ENCODE data around the gene LILRA1. TPM values are rescaled to one million over a fixed set of nuclear protein-coding genes. Genes with fewer than 3 reads are reported as not detected.
"Not testable (repeated sequence)": the region's sequence is repeated elsewhere in the genome, so short reads cannot be mapped to it uniquely, and the experiment has no call there.

Gene LILRA1
- total and polyA plus RNA-seq, 2 donors, result 0.32 to 0.33 TPM

- H3K9me3 ChIP-seq (ENCODE audit: control insufficient read depth in 2 of 2, insufficient read depth in 1 of 2, low read length in 1 of 2), result no peaks in the 10 kb centered on the region
- no peak overlapping the region for H3K4me3 ChIP-seq (ENCODE audit: low read length in 2 of 2)
- no peaks in the 10 kb centered on the region for H3K4me1 ChIP-seq (ENCODE audit: control insufficient read depth in 2 of 2, insufficient read depth in 2 of 2, low read length in 2 of 2)
- H3K27ac ChIP-seq (ENCODE audit: low read depth in 1 of 2, low read length in 1 of 2), result no peak overlapping the region
- WGBS, result 47% methylated on average over 3 of the region's 3 CpGs
- no peak for DNase-seq (ENCODE audit: low read depth in 6 of 9, low spot score in 9 of 9)
- H3K27me3 ChIP-seq (ENCODE audit: control insufficient read depth in 2 of 2, insufficient read depth in 1 of 2, low read length in 1 of 2), result no peaks in the 10 kb centered on the region
- no peaks in the 10 kb centered on the region for H3K36me3 ChIP-seq (ENCODE audit: control insufficient read depth in 2 of 2, insufficient read depth in 2 of 2, low read length in 1 of 2)
These were observed 35.1 kb upstream of the LILRA1 start for GRCh38 chr19:54558339-54558738.

GRCh38 chr19:54560881-54561385 is 32.5 kb upstream of the LILRA1 start:
- Histone ChIP-seq H3K36me3 (ENCODE audit: control insufficient read depth in 2 of 2, insufficient read depth in 2 of 2, low read length in 1 of 2) (no peaks in the 10 kb centered on the region), H3K27me3 (ENCODE audit: control insufficient read depth in 2 of 2, insufficient read depth in 1 of 2, low read length in 1 of 2) (no peaks in the 10 kb centered on the region), H3K4me1 (ENCODE audit: control insufficient read depth in 2 of 2, insufficient read depth in 2 of 2, low read length in 2 of 2) (no peaks in the 10 kb centered on the region), H3K27ac (ENCODE audit: low read depth in 1 of 2, low read length in 1 of 2) (no peak overlapping the region), H3K9me3 (ENCODE audit: control insufficient read depth in 2 of 2, insufficient read depth in 1 of 2, low read length in 1 of 2) (no peaks in the 10 kb centered on the region), H3K4me3 (ENCODE audit: low read length in 2 of 2) (no peak overlapping the region)
- 96% methylated on average over 11 of the region's 11 CpGs for WGBS
- DNase-seq (ENCODE audit: low read depth in 6 of 9, low spot score in 9 of 9), result no peak

GRCh38 chr19:54561840-54562239 is 31.6 kb upstream of the LILRA1 start:
- 91% methylated on average over 14 of the region's 14 CpGs for WGBS
- no peaks in the 10 kb centered on the region for H3K36me3 ChIP-seq (ENCODE audit: control insufficient read depth in 2 of 2, insufficient read depth in 2 of 2, low read length in 1 of 2)
- no peaks in the 10 kb centered on the region for H3K27me3 ChIP-seq (ENCODE audit: control insufficient read depth in 2 of 2, insufficient read depth in 1 of 2, low read length in 1 of 2)
- no peaks in the 10 kb centered on the region for H3K9me3 ChIP-seq (ENCODE audit: control insufficient read depth in 2 of 2, insufficient read depth in 1 of 2, low read length in 1 of 2)
- no peak for DNase-seq (ENCODE audit: low read depth in 6 of 9, low spot score in 9 of 9)
- no peak overlapping the region for H3K27ac ChIP-seq (ENCODE audit: low read depth in 1 of 2, low read length in 1 of 2)
- H3K4me3 ChIP-seq (ENCODE audit: low read length in 2 of 2), result no peak overlapping the region
- no peaks in the 10 kb centered on the region for H3K4me1 ChIP-seq (ENCODE audit: control insufficient read depth in 2 of 2, insufficient read depth in 2 of 2, low read length in 2 of 2)

- not testable (repeated sequence) for H3K4me3 ChIP-seq (ENCODE audit: low read length in 2 of 2); H3K9me3 ChIP-seq (ENCODE audit: control insufficient read depth in 2 of 2, insufficient read depth in 1 of 2, low read length in 1 of 2); H3K27me3 ChIP-seq (ENCODE audit: control insufficient read depth in 2 of 2, insufficient read depth in 1 of 2, low read length in 1 of 2); H3K27ac ChIP-seq (ENCODE audit: low read depth in 1 of 2, low read length in 1 of 2); DNase-seq (ENCODE audit: low read depth in 6 of 9, low spot score in 9 of 9); H3K36me3 ChIP-seq (ENCODE audit: control insufficient read depth in 2 of 2, insufficient read depth in 2 of 2, low read length in 1 of 2); H3K4me1 ChIP-seq (ENCODE audit: control insufficient read depth in 2 of 2, insufficient read depth in 2 of 2, low read length in 2 of 2)
- 91% methylated on average over 6 of the region's 6 CpGs for WGBS
These were observed 30.2 kb upstream of the LILRA1 start for GRCh38 chr19:54563206-54563605.

- Histone ChIP-seq H3K4me1 (ENCODE audit: control insufficient read depth in 2 of 2, insufficient read depth in 2 of 2, low read length in 2 of 2) (no peaks in the 10 kb centered on the region), H3K4me3 (ENCODE audit: low read length in 2 of 2) (no peak overlapping the region), H3K27me3 (ENCODE audit: control insufficient read depth in 2 of 2, insufficient read depth in 1 of 2, low read length in 1 of 2) (no peaks in the 10 kb centered on the region), H3K36me3 (ENCODE audit: control insufficient read depth in 2 of 2, insufficient read depth in 2 of 2, low read length in 1 of 2) (no peaks in the 10 kb centered on the region), H3K9me3 (ENCODE audit: control insufficient read depth in 2 of 2, insufficient read depth in 1 of 2, low read length in 1 of 2) (no peaks in the 10 kb centered on the region), H3K27ac (ENCODE audit: low read depth in 1 of 2, low read length in 1 of 2) (no peak overlapping the region)
- 94% methylated on average over 3 of the region's 3 CpGs for whole genome bisulfite sequencing
- no peak for DNase-seq (ENCODE audit: low read depth in 6 of 9, low spot score in 9 of 9)
These were observed 23.1 kb upstream of the LILRA1 start for GRCh38 chr19:54570316-54570715.

GRCh38 chr19:54571715-54572615 is 21.5 kb upstream of the LILRA1 start:
- not testable (repeated sequence) for H3K36me3 ChIP-seq (ENCODE audit: control insufficient read depth in 2 of 2, insufficient read depth in 2 of 2, low read length in 1 of 2); H3K4me3 ChIP-seq (ENCODE audit: low read length in 2 of 2); DNase-seq (ENCODE audit: low read depth in 6 of 9, low spot score in 9 of 9); H3K27me3 ChIP-seq (ENCODE audit: control insufficient read depth in 2 of 2, insufficient read depth in 1 of 2, low read length in 1 of 2); H3K9me3 ChIP-seq (ENCODE audit: control insufficient read depth in 2 of 2, insufficient read depth in 1 of 2, low read length in 1 of 2); H3K27ac ChIP-seq (ENCODE audit: low read depth in 1 of 2, low read length in 1 of 2); H3K4me1 ChIP-seq (ENCODE audit: control insufficient read depth in 2 of 2, insufficient read depth in 2 of 2, low read length in 2 of 2)
- WGBS, result 45% methylated on average over 17 of the region's 17 CpGs

GRCh38 chr19:54572696-54573311 is 20.6 kb upstream of the LILRA1 start:
- no peaks in the 10 kb centered on the region for H3K27me3 ChIP-seq (ENCODE audit: control insufficient read depth in 2 of 2, insufficient read depth in 1 of 2, low read length in 1 of 2)
- H3K36me3 ChIP-seq (ENCODE audit: control insufficient read depth in 2 of 2, insufficient read depth in 2 of 2, low read length in 1 of 2), result no peaks in the 10 kb centered on the region
- no peak overlapping the region for H3K27ac ChIP-seq (ENCODE audit: low read depth in 1 of 2, low read length in 1 of 2)
- no peaks in the 10 kb centered on the region for H3K4me1 ChIP-seq (ENCODE audit: control insufficient read depth in 2 of 2, insufficient read depth in 2 of 2, low read length in 2 of 2)
- no peak overlapping the region for H3K4me3 ChIP-seq (ENCODE audit: low read length in 2 of 2)
- H3K9me3 ChIP-seq (ENCODE audit: control insufficient read depth in 2 of 2, insufficient read depth in 1 of 2, low read length in 1 of 2), result no peaks in the 10 kb centered on the region
- no peak for DNase-seq (ENCODE audit: low read depth in 6 of 9, low spot score in 9 of 9)
- 11% methylated on average over 9 of the region's 9 CpGs for WGBS

GRCh38 chr19:54573330-54573872 is 20.0 kb upstream of the LILRA1 start, which contains the start of gene LILRA2:
Gene LILRA2 (plus strand): TSS chr19:54573790. CDS start chr19:54573879, 89 bp downstream.
- H3K27me3 ChIP-seq (ENCODE audit: control insufficient read depth in 2 of 2, insufficient read depth in 1 of 2, low read length in 1 of 2), result no peaks in the 10 kb centered on the region
- no peaks in the 10 kb centered on the region for H3K9me3 ChIP-seq (ENCODE audit: control insufficient read depth in 2 of 2, insufficient read depth in 1 of 2, low read length in 1 of 2)
- H3K36me3 ChIP-seq (ENCODE audit: control insufficient read depth in 2 of 2, insufficient read depth in 2 of 2, low read length in 1 of 2), result no peaks in the 10 kb centered on the region
- DNase-seq (ENCODE audit: low read depth in 6 of 9, low spot score in 9 of 9), result no peak
- no peak within 1 kb of the TSS for H3K27ac ChIP-seq (ENCODE audit: low read depth in 1 of 2, low read length in 1 of 2)
- H3K4me3 ChIP-seq (ENCODE audit: low read length in 2 of 2), result no peak within 1 kb of the TSS
- H3K4me1 ChIP-seq (ENCODE audit: control insufficient read depth in 2 of 2, insufficient read depth in 2 of 2, low read length in 2 of 2), result no peaks in the 10 kb centered on the region
- WGBS, result 19% methylated on average over 10 of the region's 10 CpGs

GRCh38 chr19:54574051-54574450 is 19.4 kb upstream of the LILRA1 start:
- Histone ChIP-seq H3K36me3 (ENCODE audit: control insufficient read depth in 2 of 2, insufficient read depth in 2 of 2, low read length in 1 of 2) (no peaks in the 10 kb centered on the region), H3K27ac (ENCODE audit: low read depth in 1 of 2, low read length in 1 of 2) (no peak overlapping the region), H3K9me3 (ENCODE audit: control insufficient read depth in 2 of 2, insufficient read depth in 1 of 2, low read length in 1 of 2) (no peaks in the 10 kb centered on the region), H3K27me3 (ENCODE audit: control insufficient read depth in 2 of 2, insufficient read depth in 1 of 2, low read length in 1 of 2) (no peaks in the 10 kb centered on the region), H3K4me3 (ENCODE audit: low read length in 2 of 2) (no peak overlapping the region), H3K4me1 (ENCODE audit: control insufficient read depth in 2 of 2, insufficient read depth in 2 of 2, low read length in 2 of 2) (no peaks in the 10 kb centered on the region)
- no peak for DNase-seq (ENCODE audit: low read depth in 6 of 9, low spot score in 9 of 9)
- 48% methylated on average over 4 of the region's 4 CpGs for WGBS
